A549 (cell line): Measurements from ENCODE around the gene RPS6KB1. TPM values are rescaled to one million over a fixed set of nuclear protein-coding genes. Genes with fewer than 3 reads are reported as not detected.

ENCODE experiments used
- ATAC-seq, 2 experiments: fragments of 200-7000 bp in 1 of 2; fragments of >200 bp in 1 of 2; cut with Nextera tagmentation in 1 of 2; cut with Tn5 transposase in 1 of 2; 3 replicates each; pipeline versions ENCODE4 v1.8.0 to v1.9.1; 2018 to 2020; ENCODE audit warnings: mild to moderate bottlenecking in 1 of 2, moderate library complexity in 1 of 2
- CTCF ChIA-PET: fragments of 300-600 bp; sonication (Branson Sonifier 250); formaldehyde crosslinking; extraction: SDS; loops from one replicate; lab custom pipeline; 2021; ENCODE audit warnings: antibody characterized with exemption, inconsistent platforms; lab: Yijun Ruan, JAX
- POLR2A ChIA-PET: fragments of 350-600 bp; formaldehyde crosslinking; extraction: SDS; loops from one replicate; lab custom pipeline; 2021; ENCODE audit warnings: antibody characterized with exemption, inconsistent platforms; lab: Yijun Ruan, JAX
- DNase-seq, 2 experiments: peaks; one replicate each; pipeline versions ENCODE4 v3.0.0 to v3.0.0-alpha.2; 2011 to 2016; ENCODE audit warnings: low read depth in 1 of 2, low spot score in 1 of 2
- FAIRE-seq: peaks from 2 replicates; lab custom pipeline; 2011; peaks lifted over from hg19 to GRCh38; lab: Jason Lieb, UNC
- H3K27ac ChIP-seq, 2 experiments: fragments of >200 bp; sonication (Bioruptor Twin); formaldehyde crosslinking; 3 replicates each; pipeline ENCODE4 v1.5.1; 2016 to 2017
- H3K4me1 ChIP-seq: fragments of >200 bp; sonication (Bioruptor Twin); formaldehyde crosslinking; 3 replicates; pipeline ENCODE4 v1.6.1; 2016
- H3K4me2 ChIP-seq: fragments of >200 bp; sonication (Bioruptor Twin); formaldehyde crosslinking; 3 replicates; pipeline ENCODE4 v1.6.1; 2016
- H3K4me3 ChIP-seq: fragments of >200 bp; sonication (Bioruptor Twin); formaldehyde crosslinking; 3 replicates; pipeline ENCODE4 v1.5.1; 2016
- H3K9me3 ChIP-seq: fragments of >200 bp; sonication (Bioruptor Twin); formaldehyde crosslinking; 3 replicates; pipeline ENCODE4 v1.6.1; 2016
- BCL3 ChIP-seq: fragments of >200 bp; sonication (Bioruptor Twin); formaldehyde crosslinking; IDR thresholded peaks from 3 replicates; pipeline ENCODE4 v1.6.1; 2016
- BHLHE40 ChIP-seq: IDR thresholded peaks from 2 replicates; pipeline ENCODE4 v1.6.1; 2012; ENCODE audit warnings: low read depth, low read length, inconsistent platforms
- CEBPB ChIP-seq, 2 experiments: fragments of >200 bp in 1 of 2; sonication (Bioruptor Twin) in 1 of 2; formaldehyde crosslinking in 1 of 2; IDR thresholded peaks; 2 replicates each; pipeline ENCODE4 v1.6.1; 2012 to 2016
- CHD2 ChIP-seq: fragments of 150-350 bp; IDR thresholded peaks from 2 replicates; pipeline ENCODE4 v1.6.1; 2014; ENCODE audit warnings: low read length; ENCODE audit not compliant: partially characterized antibody
- EHF ChIP-seq: fragments of 250-450 bp; sonication (Bioruptor Pico); IDR thresholded peaks from 2 replicates; pipeline ENCODE4 v1.5.0; 2020; ENCODE audit warnings: mild to moderate bottlenecking
- FOSB ChIP-seq: fragments of 250-450 bp; sonication (Bioruptor Pico); IDR thresholded peaks from 2 replicates; pipeline ENCODE4 v1.5.0; 2020; ENCODE audit warnings: mild to moderate bottlenecking, moderate library complexity
- FOSL2 ChIP-seq, 2 experiments: fragments of 450-650 bp in 1 of 2; fragments of >200 bp in 1 of 2; sonication (Bioruptor Twin) in 1 of 2; formaldehyde crosslinking; IDR thresholded peaks; 2 replicates each; pipeline versions ENCODE4 v1.5.0 to v1.6.1; 2016 to 2020; ENCODE audit warnings: mild to moderate bottlenecking in 1 of 2, moderate library complexity in 1 of 2
- HDAC2 ChIP-seq: fragments of 200-600 bp; sonication (generic); IDR thresholded peaks from 2 replicates; pipeline ENCODE4 v1.6.1; 2016
- HOXB5 ChIP-seq: fragments of 250-450 bp; sonication (Bioruptor Pico); IDR thresholded peaks from 2 replicates; pipeline ENCODE4 v1.5.0; 2020; ENCODE audit warnings: mild to moderate bottlenecking, moderate library complexity
- JUN ChIP-seq, 2 experiments: fragments of >200 bp; sonication (Bioruptor Twin); formaldehyde crosslinking; IDR thresholded peaks; 2 replicates in 1 of 2; 3 replicates in 1 of 2; pipeline ENCODE4 v1.6.1; 2016 to 2017
- JUNB ChIP-seq: fragments of >200 bp; sonication (Bioruptor Twin); formaldehyde crosslinking; IDR thresholded peaks from 2 replicates; pipeline ENCODE4 v1.6.1; 2016
- KDM1A ChIP-seq: fragments of 200-600 bp; sonication (generic); IDR thresholded peaks from 2 replicates; pipeline ENCODE4 v1.6.1; 2016; ENCODE audit warnings: low read depth, mild to moderate bottlenecking
- KDM5A ChIP-seq: fragments of 200-600 bp; sonication (generic); IDR thresholded peaks from 2 replicates; pipeline ENCODE4 v1.6.1; 2016; ENCODE audit warnings: antibody characterized with exemption, mild to moderate bottlenecking
- MAX ChIP-seq: IDR thresholded peaks from 2 replicates; pipeline ENCODE4 v1.6.1; 2012
- MYC ChIP-seq: IDR thresholded peaks from 2 replicates; pipeline ENCODE4 v1.6.1; 2012; ENCODE audit warnings: mild to moderate bottlenecking, inconsistent platforms, low read length, improper control_type of control experiment, borderline replicate concordance
- NFE2L2 ChIP-seq: fragments of 150-350 bp; conservative IDR thresholded peaks from 2 replicates; pipeline ENCODE4 v1.6.1; 2014; ENCODE audit warnings: low read length
- NPAS2 ChIP-seq: fragments of 250-450 bp; sonication (Bioruptor Pico); IDR thresholded peaks from 2 replicates; pipeline ENCODE4 v1.8.0; 2022; ENCODE audit warnings: mild to moderate bottlenecking, moderate library complexity, borderline replicate concordance
- NR3C1 ChIP-seq: fragments of >200 bp; sonication (Bioruptor Twin); formaldehyde crosslinking; IDR thresholded peaks from 3 replicates; pipeline ENCODE4 v1.6.1; 2017
- POLR2A ChIP-seq: IDR thresholded peaks from 2 replicates; pipeline ENCODE4 v1.6.1; 2012; ENCODE audit warnings: mild to moderate bottlenecking, low read length
- POLR2AphosphoS2 ChIP-seq: conservative IDR thresholded peaks from 2 replicates; pipeline ENCODE4 v1.6.1; 2012; ENCODE audit warnings: low read length, improper control_type of control experiment, inconsistent platforms
- RAD21 ChIP-seq, 2 experiments: fragments of >200 bp in 1 of 2; sonication (Bioruptor Twin) in 1 of 2; formaldehyde crosslinking in 1 of 2; IDR thresholded peaks in 1 of 2; conservative IDR thresholded peaks in 1 of 2; 2 replicates in 1 of 2; 3 replicates in 1 of 2; pipeline ENCODE4 v1.6.1; 2012 to 2018; ENCODE audit warnings: inconsistent platforms in 1 of 2
- REST ChIP-seq: fragments of 200-600 bp; sonication (generic); IDR thresholded peaks from 2 replicates; pipeline ENCODE4 v1.6.1; 2016; ENCODE audit warnings: antibody characterized with exemption, mild to moderate bottlenecking, moderate library complexity
- RFX5 ChIP-seq: fragments of 450-650 bp; IDR thresholded peaks from 2 replicates; pipeline ENCODE4 v1.7.1; 2014; ENCODE audit warnings: antibody characterized with exemption, mild to moderate bottlenecking, moderate library complexity
- SREBF2 ChIP-seq: fragments of 450-650 bp; IDR thresholded peaks from 2 replicates; pipeline ENCODE4 v1.6.1; 2014; ENCODE audit warnings: mild to moderate bottlenecking, moderate library complexity
- TFCP2L1 ChIP-seq: fragments of 250-450 bp; sonication (Bioruptor Pico); IDR thresholded peaks from 2 replicates; pipeline ENCODE4 v1.5.0; 2021; ENCODE audit warnings: mild to moderate bottlenecking
- TP53 ChIP-seq: fragments of 250-450 bp; sonication (Bioruptor Pico); IDR thresholded peaks from 2 replicates; pipeline ENCODE4 v1.5.0; 2021; ENCODE audit warnings: mild to moderate bottlenecking, moderate library complexity
- USF2 ChIP-seq: fragments of 450-650 bp; IDR thresholded peaks from 2 replicates; pipeline ENCODE4 v1.6.1; 2014; ENCODE audit warnings: antibody characterized with exemption
- ZSCAN20 ChIP-seq: fragments of 250-450 bp; sonication (Bioruptor Pico); IDR thresholded peaks from 2 replicates; pipeline ENCODE4 v1.8.0; 2022; ENCODE audit warnings: mild to moderate bottlenecking, moderate library complexity
- WGBS: methylation state at CpG from one replicate; pipeline ENCODE4 v1.1.6; 2017; ENCODE audit errors: missing lambda C conversion rate; 5-methylcytosine and 5-hydroxymethylcytosine counted together
- polyA minus RNA-seq: library from RNA; depleted of rRNA, polyadenylated mRNA; stranded (reverse); fragments of >200 nt; gene quantifications from 2 replicates; pipeline ENCODE4 v1.2.3, GENCODE V29; 2011; rRNA and poly(A)+ RNA removed
- polyA plus RNA-seq, 4 experiments: library from polyadenylated mRNA; depleted of rRNA in 3 of 4; stranded (reverse); fragments of >200 nt; fragmentation: RNase III in 1 of 4; extraction: RNeasy Plus Mini Kit Qiagen cat#74134 plus additional on column Dnase treatment in 1 of 4; gene quantifications; 2 replicates in 3 of 4; 3 replicates in 1 of 4; pipeline ENCODE4 v1.2.3, GENCODE V29; 2011 to 2017
- TF ChIP-seq, protein P1 (sequence below): IDR thresholded peaks from 2 replicates; pipeline ENCODE4 v1.6.1; 2012
- TF ChIP-seq, protein P2 (sequence below): fragments of 150-350 bp; IDR thresholded peaks from 2 replicates; pipeline ENCODE4 v1.6.1; 2014; ENCODE audit warnings: low read depth, mild to moderate bottlenecking, low read length
- TF ChIP-seq, protein P3 (sequence below): fragments of 250-450 bp; sonication (Bioruptor Pico); IDR thresholded peaks from 2 replicates; pipeline ENCODE4 v1.5.0; 2020; ENCODE audit warnings: low read depth, mild to moderate bottlenecking, moderate library complexity

The RPS6KB1 gene
- 53.7 and 57.3 TPM in 2 replicates for polyA plus RNA-seq (2011; rRNA removed)
- 16.0 and 16.7 TPM in 2 replicates for polyA plus RNA-seq (2012; cell fraction: cytosol; rRNA removed)
- 11.6 and 25.0 TPM in 2 replicates for polyA plus RNA-seq (2012; cell fraction: nucleus; rRNA removed)
- 67.3 to 81.7 TPM (median 69.4 TPM) in 3 replicates for polyA plus RNA-seq (2017; fragmentation: RNase III; extraction: RNeasy Plus Mini Kit Qiagen cat#74134 plus additional on column Dnase treatment)
- polyA minus RNA-seq: 35.0 and 37.4 TPM in 2 replicates

GRCh38 chr17:59892924-59893675 is at the start of gene RPS6KB1, which contains the start of gene TUBD1:
RPS6KB1 (plus strand) TSS chr17:59893121; CDS start chr17:59893185, 64 bp downstream.
TUBD1 (minus strand) TSS chr17:59892943; CDS start chr17:59891002, 1,941 bp downstream.
- ATAC-seq: peak; percentile 96 to 97
- no peaks in the 10 kb centered on the region for H3K9me3 ChIP-seq
- 2% methylated on average over 43 of the region's 61 CpGs for WGBS
- peak within 1 kb of the TSS; percentile 93 for H3K27ac ChIP-seq
- POLR2A ChIA-PET: interaction anchor here (0.5 to 2.3 kb wide), 16 partner anchors 8 to 274 kb away, joined by 3 to 12 read pairs (median 4); partner anchors contain the start of gene CLTC
- FAIRE-seq: peak; percentile 100
- peaks cover 39% of the 10 kb centered on the region for H3K4me1 ChIP-seq
- peak; percentile 99 to 100 for DNase-seq
- CTCF ChIA-PET: interaction anchor here (0.7 to 1.8 kb wide), 8 partner anchors 11 to 194 kb away, joined by 3 to 12 read pairs (median 4); no protein-coding TSS in a partner anchor
- H3K4me2 ChIP-seq: peak within 1 kb of the TSS; percentile 93
- peak within 1 kb of the TSS; percentile 81 for H3K4me3 ChIP-seq
- TF ChIP-seq NPAS2 (CRISPR knock-in tag) (no peak), REST (no peak), SREBF2 (no peak), MAX (peak; percentile 90), JUNB (no peak), NFE2L2 (no peak), CEBPB (IDR thresholded peaks at IDR 0.05) (no peak), MYC (peak; percentile 79; the same call in 1 of the 2 replicates), HOXB5 (CRISPR knock-in tag) (no peak), BHLHE40 (no peak), KDM5A (peak; percentile 71), BCL3 (peak; percentile 70; the same call in 1 of the 3 replicates), TP53 (no peak), POLR2A (peak; percentile 97), TFCP2L1 (CRISPR knock-in tag) (peak; percentile 59; the same call in 1 of the 2 replicates), JUN (IDR thresholded peaks at IDR 0.05) (peak; percentile 60 to 89; a peak in 4 of 5 replicates), POLR2AphosphoS2 (no peak), RFX5 (no peak), KDM1A (no peak), NR3C1 (no peak), EHF (CRISPR knock-in tag) (no peak), CHD2 (no peak), ZSCAN20 (no peak), RAD21 (conservative IDR thresholded peaks at IDR 0.05 in 1 of 2, IDR thresholded peaks at IDR 0.05 in 1 of 2) (no peak), HDAC2 (no peak; the same call in 1 of the 2 replicates), USF2 (no peak), FOSB (CRISPR knock-in tag) (0 out of 2 replicates have a peak, but pooled peaks have one; percentile 39), FOSL2 (IDR thresholded peaks at IDR 0.05) (no peak), FOSL2 (CRISPR knock-in tag; IDR thresholded peaks at IDR 0.05) (no peak)
- TF ChIP-seq, protein P1, sequence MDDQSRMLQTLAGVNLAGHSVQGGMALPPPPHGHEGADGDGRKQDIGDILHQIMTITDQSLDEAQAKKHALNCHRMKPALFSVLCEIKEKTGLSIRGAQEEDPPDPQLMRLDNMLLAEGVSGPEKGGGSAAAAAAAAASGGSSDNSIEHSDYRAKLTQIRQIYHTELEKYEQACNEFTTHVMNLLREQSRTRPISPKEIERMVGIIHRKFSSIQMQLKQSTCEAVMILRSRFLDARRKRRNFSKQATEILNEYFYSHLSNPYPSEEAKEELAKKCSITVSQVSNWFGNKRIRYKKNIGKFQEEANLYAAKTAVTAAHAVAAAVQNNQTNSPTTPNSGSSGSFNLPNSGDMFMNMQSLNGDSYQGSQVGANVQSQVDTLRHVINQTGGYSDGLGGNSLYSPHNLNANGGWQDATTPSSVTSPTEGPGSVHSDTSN: no peak
- TF ChIP-seq, protein P2, sequence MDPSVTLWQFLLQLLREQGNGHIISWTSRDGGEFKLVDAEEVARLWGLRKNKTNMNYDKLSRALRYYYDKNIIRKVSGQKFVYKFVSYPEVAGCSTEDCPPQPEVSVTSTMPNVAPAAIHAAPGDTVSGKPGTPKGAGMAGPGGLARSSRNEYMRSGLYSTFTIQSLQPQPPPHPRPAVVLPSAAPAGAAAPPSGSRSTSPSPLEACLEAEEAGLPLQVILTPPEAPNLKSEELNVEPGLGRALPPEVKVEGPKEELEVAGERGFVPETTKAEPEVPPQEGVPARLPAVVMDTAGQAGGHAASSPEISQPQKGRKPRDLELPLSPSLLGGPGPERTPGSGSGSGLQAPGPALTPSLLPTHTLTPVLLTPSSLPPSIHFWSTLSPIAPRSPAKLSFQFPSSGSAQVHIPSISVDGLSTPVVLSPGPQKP: no peak
- TF ChIP-seq, protein P3, sequence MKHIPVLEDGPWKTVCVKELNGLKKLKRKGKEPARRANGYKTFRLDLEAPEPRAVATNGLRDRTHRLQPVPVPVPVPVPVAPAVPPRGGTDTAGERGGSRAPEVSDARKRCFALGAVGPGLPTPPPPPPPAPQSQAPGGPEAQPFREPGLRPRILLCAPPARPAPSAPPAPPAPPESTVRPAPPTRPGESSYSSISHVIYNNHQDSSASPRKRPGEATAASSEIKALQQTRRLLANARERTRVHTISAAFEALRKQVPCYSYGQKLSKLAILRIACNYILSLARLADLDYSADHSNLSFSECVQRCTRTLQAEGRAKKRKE (CRISPR knock-in tag): no peak
